ENCODE results near the gene TCEAL3. TPM values are rescaled to one million over a fixed set of nuclear protein-coding genes. Genes with fewer than 3 reads are reported as not detected.

TCEAL3 gene
- total and polyA plus RNA-seq, 2 of the 8 experiments (the other 6 are each of a cell fraction or from before 2014, with no cell fraction given): 4.4 to 12.0 TPM

GRCh38 chrX:103630171-103630511, 22.4 kb downstream of the TCEAL3 start (continued):
- TF ChIP-seq EZH2 (IDR thresholded peaks at IDR 0.05; ENCODE audit: low read depth, low read length, severe bottlenecking): no peak
- TF ChIP-seq CREB1 (IDR thresholded peaks at IDR 0.05): no peak
- no peak for TF ChIP-seq BACH1 (IDR thresholded peaks at IDR 0.05; ENCODE audit: low read length)
- TF ChIP-seq POLR2AphosphoS5 (IDR thresholded peaks at IDR 0.05; ENCODE audit: low read depth, low read length): no peak
- TF ChIP-seq CEBPB (IDR thresholded peaks at IDR 0.05; ENCODE audit: low read depth, low read length): no peak
- TF ChIP-seq SP2 (IDR thresholded peaks at IDR 0.05; ENCODE audit: low read length): no peak
